HEK293T (cell line): ENCODE measurements around the gene PEX11B.

Source experiments
- CTCF ChIA-PET: fragments of 350-600 bp; formaldehyde crosslinking; extraction: SDS; loops from one replicate; lab custom pipeline; 2021; ENCODE audit warnings: antibody characterized with exemption, inconsistent platforms; lab: Yijun Ruan, JAX
- POLR2A ChIA-PET: fragments of 350-600 bp; formaldehyde crosslinking; extraction: SDS; loops from one replicate; lab custom pipeline; 2020; ENCODE audit warnings: antibody characterized with exemption, inconsistent platforms; lab: Yijun Ruan, JAX
- DNase-seq: peaks from one replicate; pipeline ENCODE4 v3.0.0; 2012; ENCODE audit warnings: mixed read lengths; ENCODE audit errors: extremely low spot score
- ARNT ChIP-seq: fragments of 450-650 bp; IDR thresholded peaks from 2 replicates; pipeline ENCODE4 v1.6.1; 2017; ENCODE audit warnings: mild to moderate bottlenecking
- BHLHE40 ChIP-seq: fragments of 450-650 bp; IDR thresholded peaks from 2 replicates; pipeline ENCODE4 v1.6.1; 2016; ENCODE audit warnings: mild to moderate bottlenecking, moderate library complexity, borderline replicate concordance
- CTBP1 ChIP-seq: fragments of 450-650 bp; IDR thresholded peaks from 2 replicates; pipeline ENCODE4 v1.6.1; 2016; ENCODE audit warnings: borderline replicate concordance
- ELF4 ChIP-seq: fragments of 450-650 bp; IDR thresholded peaks from 2 replicates; pipeline ENCODE4 v1.6.1; 2017; ENCODE audit warnings: antibody characterized with exemption
- FOXA1 ChIP-seq: fragments of 450-650 bp; IDR thresholded peaks from 2 replicates; pipeline ENCODE4 v1.6.1; 2016; ENCODE audit warnings: mild to moderate bottlenecking
- FOXK2 ChIP-seq: fragments of 450-650 bp; IDR thresholded peaks from 2 replicates; pipeline ENCODE4 v1.6.1; 2016; ENCODE audit warnings: mild to moderate bottlenecking
- FOXM1 ChIP-seq: fragments of 450-650 bp; IDR thresholded peaks from 2 replicates; pipeline ENCODE4 v1.6.1; 2017; ENCODE audit warnings: mild to moderate bottlenecking, borderline replicate concordance
- HDGF ChIP-seq: fragments of 450-650 bp; IDR thresholded peaks from 2 replicates; pipeline ENCODE4 v1.6.1; 2017; ENCODE audit warnings: antibody characterized with exemption, borderline replicate concordance
- L3MBTL2 ChIP-seq: fragments of 450-650 bp; conservative IDR thresholded peaks from 2 replicates; pipeline ENCODE4 v1.6.1; 2016; ENCODE audit warnings: mild to moderate bottlenecking
- LEF1 ChIP-seq: fragments of 450-650 bp; IDR thresholded peaks from 2 replicates; pipeline ENCODE4 v1.6.1; 2017; ENCODE audit warnings: mild to moderate bottlenecking, borderline replicate concordance
- NFRKB ChIP-seq: fragments of 450-650 bp; IDR thresholded peaks from 2 replicates; pipeline ENCODE4 v1.6.1; 2016; ENCODE audit warnings: mild to moderate bottlenecking, moderate library complexity
- PKNOX1 ChIP-seq: fragments of 450-650 bp; IDR thresholded peaks from 2 replicates; pipeline ENCODE4 v1.6.1; 2016
- SP1 ChIP-seq: fragments of 450-650 bp; IDR thresholded peaks from 2 replicates; pipeline ENCODE4 v1.6.1; 2017
- SUZ12 ChIP-seq: fragments of 450-650 bp; IDR thresholded peaks from 2 replicates; pipeline ENCODE4 v1.6.1; 2016; ENCODE audit warnings: mild to moderate bottlenecking
- TARDBP ChIP-seq: fragments of 450-650 bp; IDR thresholded peaks from 2 replicates; pipeline ENCODE4 v1.6.1; 2016
- ZNF384 ChIP-seq: fragments of 450-650 bp; IDR thresholded peaks from 2 replicates; pipeline ENCODE4 v1.6.1; 2016

The PEX11B gene

GRCh38 chr1:145918144-145918991, at the start of gene PEX11B:
PEX11B (minus strand) TSS chr1:145918717; CDS start chr1:145918688, 29 bp downstream.
- POLR2A ChIA-PET: interaction anchor here (0.6 to 4.0 kb wide), 11 partner anchors 10 to 119 kb away, joined by 3 to 42 read pairs (median 8); partner anchors contain the start of genes ANKRD34A, ITGA10, LIX1L and NUDT17
- CTCF ChIA-PET: interaction anchor here (0.9 to 1.0 kb wide), 2 partner anchors 9 to 15 kb away, joined by 3 to 4 read pairs; partner anchors contain the start of gene ITGA10
- TF ChIP-seq ZNF384 (no peak), SP1 (peak; percentile 43; the same call in 1 of the 2 replicates), ARNT (peak; percentile 20; the same call in 1 of the 2 replicates), ELF4 (no peak), L3MBTL2 (peak; percentile 19; the same call in 1 of the 2 replicates)
- DNase-seq: peak; percentile 89

GRCh38 chr1:145967288-145967687, 48.8 kb upstream of the PEX11B start:
- ChIA-PET POLR2A (interaction anchor here (1.1 kb wide), 2 partner anchors 76 to 109 kb away, joined by 4 read pairs; partner anchors contain the start of gene PIAS3), CTCF (no interaction called here)
- TF ChIP-seq FOXA1 (no peak), LEF1 (no peak), TARDBP (no peak), ARNT (no peak), L3MBTL2 (no peak), CTBP1 (no peak), NFRKB (no peak), SP1 (no peak), PKNOX1 (no peak), ZNF384 (no peak), BHLHE40 (no peak), ELF4 (no peak), HDGF (no peak), SUZ12 (no peak), FOXK2 (no peak), FOXM1 (no peak)
- no peak for DNase-seq

- ChIA-PET CTCF (interaction anchor here (1.1 to 4.5 kb wide), 5 partner anchors 13 to 120 kb away, joined by 4 to 26 read pairs (median 5); partner anchors contain the start of gene NUDT17), POLR2A (interaction anchor here (0.9 to 4.6 kb wide), 30 partner anchors 8 to 119 kb away, joined by 3 to 60 read pairs (median 8); partner anchors contain the start of genes NUDT17, PEX11B, PIAS3 and RBM8A)
- TF ChIP-seq SP1 (no peak), FOXA1 (no peak), ARNT (no peak), LEF1 (no peak), NFRKB (no peak)
- DNase-seq: no peak
Observed at GRCh38 chr1:145965119-145965744, 46.7 kb upstream of the PEX11B start.

- ChIA-PET CTCF (interaction anchor here (0.6 to 4.5 kb wide), 8 partner anchors 13 to 119 kb away, joined by 3 to 26 read pairs (median 4); partner anchors contain the start of genes ITGA10, NUDT17 and RBM8A), POLR2A (interaction anchor here (0.6 to 4.6 kb wide), 46 partner anchors 9 to 141 kb away, joined by 3 to 60 read pairs (median 5); partner anchors contain the start of genes ANKRD35, HJV, NUDT17 and PEX11B)
- TF ChIP-seq FOXA1: no peak
- TF ChIP-seq FOXM1: no peak
- 0 out of 2 replicates have a peak, but pooled peaks have one; percentile 15 for TF ChIP-seq L3MBTL2
- 0 out of 2 replicates have a peak, but pooled peaks have one; percentile 18 for TF ChIP-seq ELF4
- DNase-seq: peak; percentile 90
Observed at GRCh38 chr1:145964328-145965118, 46.0 kb upstream of the PEX11B start, which contains the start of the genes ANKRD34A and POLR3GL. ANKRD34A (minus strand) TSS chr1:145964575; CDS start chr1:145961759, 2,816 bp downstream. POLR3GL (plus strand) TSS chr1:145964690; CDS start chr1:145974866, 10,176 bp downstream.

GRCh38 chr1:145963265-145964019, 44.9 kb upstream of the PEX11B start:
- no peak for DNase-seq
- ChIA-PET POLR2A (interaction anchor here (0.5 to 4.6 kb wide), 33 partner anchors 8 to 498 kb away, joined by 3 to 60 read pairs (median 6); partner anchors contain the start of genes ANKRD35, HJV, NUDT17 and PEX11B), CTCF (interaction anchor here (1.2 to 4.5 kb wide), 5 partner anchors 15 to 72 kb away, joined by 3 to 26 read pairs (median 4); partner anchors contain the start of genes ITGA10 and RBM8A)
- TF ChIP-seq L3MBTL2 (no peak), FOXA1 (no peak), CTBP1 (no peak), HDGF (no peak), BHLHE40 (no peak), LEF1 (no peak), TARDBP (no peak), SP1 (no peak), FOXK2 (no peak), ARNT (no peak), FOXM1 (no peak), NFRKB (no peak), ELF4 (no peak), PKNOX1 (no peak), ZNF384 (no peak)
